Lower lobe of right lung (tissue), 2 donors: Measurements from ENCODE around the gene TBXAS1. TPM values are rescaled to one million over a fixed set of nuclear protein-coding genes. Genes with fewer than 3 reads are reported as not detected.
"Not testable (repeated sequence)": the region's sequence is repeated elsewhere in the genome, so short reads cannot be mapped to it uniquely, and the experiment has no call there.

Source experiments
- ATAC-seq, 2 donors: fragments of 200-7000 bp; cut with Tn5 transposase; one replicate each; pipeline ENCODE4 v1.9.1; 2020 to 2022; ENCODE audit warnings: mild to moderate bottlenecking in 2 of 2, moderate library complexity in 2 of 2
- DNase-seq: peaks from one replicate; pipeline ENCODE4 v3.0.0-alpha.2; 2020
- H3K27ac ChIP-seq: fragments of 200-600 bp; one replicate; pipeline ENCODE4 v1.8.0; 2022
- H3K27me3 ChIP-seq: fragments of 200-600 bp; one replicate; pipeline ENCODE4 v1.8.0; 2022; ENCODE audit warnings: low read depth
- H3K36me3 ChIP-seq: fragments of 200-600 bp; one replicate; pipeline ENCODE4 v1.8.0; 2022; ENCODE audit warnings: mild to moderate bottlenecking
- H3K4me1 ChIP-seq: fragments of 200-600 bp; one replicate; pipeline ENCODE4 v1.8.0; 2022
- H3K4me3 ChIP-seq: fragments of 200-600 bp; one replicate; pipeline ENCODE4 v1.8.0; 2022; ENCODE audit warnings: mild to moderate bottlenecking
- H3K9me3 ChIP-seq: fragments of 200-600 bp; one replicate; pipeline ENCODE4 v1.8.0; 2022
- CTCF ChIP-seq: fragments of 200-600 bp; IDR thresholded peaks from one replicate; pipeline ENCODE4 v1.8.0; 2022; ENCODE audit warnings: antibody characterized with exemption, mild to moderate bottlenecking
- intact Hi-C: fragments of 100-400 bp; cut with DNase I; formaldehyde crosslinking; loops from one replicate; pipeline ENCODE4 v1.11.0; 2022
- total RNA-seq: library from RNA; stranded (reverse); fragmentation: NEBNext Ultra II Directional; extraction: Animal tissue kit (Norgen Biotek cat#: 25700); gene quantifications from one replicate; pipeline ENCODE4 v1.2.1, GENCODE V29; 2021
- donor health status: DM: no; HTN: yes; CAD: no; lungs with severe emphysema.

TBXAS1 gene
- total RNA-seq, 1 donor from 2014 or later = 92.6 TPM

- Histone ChIP-seq H3K27me3 (no peaks in the 10 kb centered on the region), H3K36me3 (no peaks in the 10 kb centered on the region), H3K4me1 (no peaks in the 10 kb centered on the region), H3K27ac (no peak overlapping the region), H3K9me3 (no peaks in the 10 kb centered on the region), H3K4me3 (no peak overlapping the region)
- DNase-seq (no peak), ATAC-seq (no peak)
- intact Hi-C loops = no loop called here
- no peak for TF ChIP-seq CTCF
Observed at GRCh38 chr7:139902436-139903102, 73.5 kb downstream of the TBXAS1 start.

GRCh38 chr7:139903103-139903477 lies 74.0 kb downstream of the TBXAS1 start:
- H3K4me3 ChIP-seq, H3K27ac ChIP-seq, intact Hi-C loops, H3K4me1 ChIP-seq, H3K27me3 ChIP-seq, DNase-seq, H3K36me3 ChIP-seq, ATAC-seq, H3K9me3 ChIP-seq: not testable (repeated sequence)

GRCh38 chr7:139906879-139907278 lies 77.8 kb downstream of the TBXAS1 start:
- no peak for TF ChIP-seq CTCF
- peaks cover 14% of the 10 kb centered on the region for H3K36me3 ChIP-seq
- H3K9me3 ChIP-seq = no peaks in the 10 kb centered on the region
- no peak overlapping the region for H3K4me3 ChIP-seq
- no peak for DNase-seq
- no peak for ATAC-seq
- intact Hi-C loops = no loop called here
- H3K27ac ChIP-seq = no peak overlapping the region
- no peaks in the 10 kb centered on the region for H3K27me3 ChIP-seq
- no peaks in the 10 kb centered on the region for H3K4me1 ChIP-seq

- Histone ChIP-seq H3K4me1 (no peaks in the 10 kb centered on the region), H3K27me3 (no peaks in the 10 kb centered on the region), H3K4me3 (no peak overlapping the region), H3K27ac (no peak overlapping the region), H3K9me3 (no peaks in the 10 kb centered on the region), H3K36me3 (peaks cover 15% of the 10 kb centered on the region)
- intact Hi-C loops = no loop called here
- TF ChIP-seq CTCF = no peak
- no peak for DNase-seq
- no peak for ATAC-seq
Observed at GRCh38 chr7:139908792-139909191, 79.7 kb downstream of the TBXAS1 start.

GRCh38 chr7:139909379-139910050 lies 80.5 kb downstream of the TBXAS1 start:
- TF ChIP-seq CTCF = no peak
- H3K27ac ChIP-seq = no peak overlapping the region
- H3K4me1 ChIP-seq = no peaks in the 10 kb centered on the region
- ATAC-seq (no peak), DNase-seq (no peak)
- no peaks in the 10 kb centered on the region for H3K27me3 ChIP-seq
- no peaks in the 10 kb centered on the region for H3K9me3 ChIP-seq
- no peak overlapping the region for H3K4me3 ChIP-seq
- H3K36me3 ChIP-seq = peaks cover 15% of the 10 kb centered on the region
- intact Hi-C loops = no loop called here
